DND-41 (cell line): Measurements from ENCODE around the gene GNAZ.

Experiments
- CTCF ChIP-seq: IDR thresholded peaks from 2 replicates; pipeline ENCODE4 v1.5.1; 2012; ENCODE audit warnings: borderline replicate concordance, low read length, moderate library complexity, mild to moderate bottlenecking; ENCODE audit not compliant: poor library complexity, severe bottlenecking; ENCODE audit errors: extremely low read depth
- EZH2 ChIP-seq: IDR thresholded peaks from 3 replicates; pipeline ENCODE4 v1.6.1; 2012; ENCODE audit warnings: borderline replicate concordance, low read depth, mild to moderate bottlenecking, moderate library complexity, low read length, inconsistent platforms; ENCODE audit not compliant: severe bottlenecking

GRCh38 chr22:23058063-23058462 lies 12.3 kb upstream of the GNAZ start:
- TF ChIP-seq CTCF: no peak
- no peak for TF ChIP-seq EZH2
